Urinary bladder (tissue), 4 donors: ENCODE measurements around the gene RNASE8. TPM values are rescaled to one million over a fixed set of nuclear protein-coding genes. Genes with fewer than 3 reads are reported as not detected.

ENCODE experiments used
- DNase-seq: peaks from one replicate; pipeline ENCODE4 v3.0.0-alpha.2; 2015; ENCODE audit errors: extremely low spot score
- H3K27ac ChIP-seq: one replicate; pipeline ENCODE4 v1.5.1; 2013; ENCODE audit warnings: low read depth, mild to moderate bottlenecking, moderate library complexity
- H3K36me3 ChIP-seq: one replicate; pipeline ENCODE4 v1.6.1; 2013; ENCODE audit warnings: mild to moderate bottlenecking, moderate library complexity; ENCODE audit not compliant: insufficient read depth
- H3K4me1 ChIP-seq: one replicate; pipeline ENCODE4 v1.6.1; 2013; ENCODE audit warnings: mild to moderate bottlenecking, moderate library complexity; ENCODE audit not compliant: insufficient read depth
- H3K4me3 ChIP-seq: one replicate; pipeline ENCODE4 v1.5.1; 2013; ENCODE audit warnings: low read depth, low read length
- WGBS: extraction: QIAGEN DNeasy Blood & Tissue Kit; methylation state at CpG from one replicate; pipeline ENCODE4 v1.1.7; 2013; 5-methylcytosine and 5-hydroxymethylcytosine counted together
- polyA plus RNA-seq: library from polyadenylated mRNA; stranded (reverse); fragments of 200-250 nt; gene quantifications from one replicate; pipeline ENCODE4 v1.2.3, GENCODE V29; 2013
- total RNA-seq: library from RNA; depleted of rRNA; stranded (reverse); fragments of >200 nt; gene quantifications from one replicate; pipeline ENCODE4 v1.2.3, GENCODE V29; 2014
- donor health status: healthy with polysubstance abuse.
- donor health status: healthy.

The RNASE8 gene
- total and polyA plus RNA-seq, 2 donors: not detected

GRCh38 chr14:21068521-21069387, 11.1 kb downstream of the RNASE8 start:
- Histone ChIP-seq H3K4me3 (peak overlapping the region; percentile 62), H3K4me1 (no peaks in the 10 kb centered on the region), H3K27ac (no peak overlapping the region), H3K36me3 (no peaks in the 10 kb centered on the region)
- peak; percentile 67 for DNase-seq
- 4% methylated on average over 45 of the region's 45 CpGs for WGBS

- H3K4me1 ChIP-seq: no peaks in the 10 kb centered on the region
- peak; percentile 40 for DNase-seq
- H3K27ac ChIP-seq: peak overlapping the region; percentile 31
- WGBS: under 1% methylated on average over 40 of the region's 40 CpGs
- peaks cover 2% of the 10 kb centered on the region for H3K36me3 ChIP-seq
- peak overlapping the region; percentile 62 for H3K4me3 ChIP-seq
Measured at GRCh38 chr14:21069388-21070082, 11.9 kb downstream of the RNASE8 start.

GRCh38 chr14:21070083-21070609, 12.5 kb downstream of the RNASE8 start, which contains the start of gene ARHGEF40:
Gene ARHGEF40 (plus strand): TSS chr14:21070304. CDS start chr14:21070397, 93 bp downstream.
- DNase-seq: no peak
- under 1% methylated on average over 63 of the region's 63 CpGs for WGBS
- Histone ChIP-seq H3K27ac (peak within 1 kb of the TSS; percentile 89), H3K4me3 (peak within 1 kb of the TSS; percentile 62), H3K36me3 (peaks cover 2% of the 10 kb centered on the region), H3K4me1 (no peaks in the 10 kb centered on the region)

GRCh38 chr14:21070610-21071224, 13.1 kb downstream of the RNASE8 start:
- under 1% methylated on average over 23 of the region's 23 CpGs for WGBS
- no peaks in the 10 kb centered on the region for H3K4me1 ChIP-seq
- no peak for DNase-seq
- peak overlapping the region; percentile 89 for H3K27ac ChIP-seq
- peak overlapping the region; percentile 62 for H3K4me3 ChIP-seq
- H3K36me3 ChIP-seq: peaks cover 2% of the 10 kb centered on the region

GRCh38 chr14:21071225-21072030, 13.8 kb downstream of the RNASE8 start:
- Histone ChIP-seq H3K4me3 (peak overlapping the region; percentile 62), H3K36me3 (peaks cover 2% of the 10 kb centered on the region), H3K4me1 (no peaks in the 10 kb centered on the region), H3K27ac (peak overlapping the region; percentile 73)
- DNase-seq: peak; percentile 86
- under 1% methylated on average over 37 of the region's 37 CpGs for WGBS

GRCh38 chr14:21072031-21072473, 14.4 kb downstream of the RNASE8 start:
- Histone ChIP-seq H3K27ac (peak overlapping the region; percentile 73), H3K36me3 (peaks cover 2% of the 10 kb centered on the region), H3K4me3 (no peak overlapping the region), H3K4me1 (no peaks in the 10 kb centered on the region)
- DNase-seq: peak; percentile 20
- 25% methylated on average over 4 of the region's 4 CpGs for WGBS

GRCh38 chr14:21072781-21073339, 15.2 kb downstream of the RNASE8 start:
- DNase-seq: no peak
- H3K4me3 ChIP-seq: no peak overlapping the region
- WGBS: 88% methylated on average over 9 of the region's 9 CpGs
- H3K4me1 ChIP-seq: no peaks in the 10 kb centered on the region
- H3K36me3 ChIP-seq: peaks cover 2% of the 10 kb centered on the region
- H3K27ac ChIP-seq: no peak overlapping the region

GRCh38 chr14:21073921-21074320, 16.3 kb downstream of the RNASE8 start:
- no peak overlapping the region for H3K4me3 ChIP-seq
- no peak overlapping the region for H3K27ac ChIP-seq
- no peaks in the 10 kb centered on the region for H3K4me1 ChIP-seq
- no peak for DNase-seq
- 89% methylated on average over 9 of the region's 9 CpGs for WGBS
- peaks cover 2% of the 10 kb centered on the region for H3K36me3 ChIP-seq

- no peaks in the 10 kb centered on the region for H3K4me1 ChIP-seq
- peaks cover 2% of the 10 kb centered on the region for H3K36me3 ChIP-seq
- no peak overlapping the region for H3K4me3 ChIP-seq
- H3K27ac ChIP-seq: no peak overlapping the region
- DNase-seq: no peak
- 89% methylated on average over 26 of the region's 26 CpGs for WGBS
Measured at GRCh38 chr14:21074398-21075272, 17.0 kb downstream of the RNASE8 start.

- Histone ChIP-seq H3K4me1 (no peaks in the 10 kb centered on the region), H3K27ac (no peak overlapping the region), H3K36me3 (peaks cover 3% of the 10 kb centered on the region), H3K4me3 (no peak overlapping the region)
- 85% methylated on average over 9 of the region's 9 CpGs for WGBS
- DNase-seq: no peak
Measured at GRCh38 chr14:21075719-21076437, 18.3 kb downstream of the RNASE8 start.

- no peak overlapping the region for H3K4me3 ChIP-seq
- no peaks in the 10 kb centered on the region for H3K4me1 ChIP-seq
- 86% methylated on average over 2 of the region's 2 CpGs for WGBS
- H3K36me3 ChIP-seq: peaks cover 3% of the 10 kb centered on the region
- DNase-seq: no peak
- no peak overlapping the region for H3K27ac ChIP-seq
Measured at GRCh38 chr14:21077672-21078071, 20.1 kb downstream of the RNASE8 start.
